Activated CD4-positive, alpha-beta T cell treated with anti-CD3 and anti-CD28 coated beads, Interleukin-2, amount 50 U/mL, for 1 hour (primary cell): Measurements from ENCODE around the gene ESPNL.

ENCODE experiments used
- DNase-seq: peaks from one replicate; pipeline ENCODE4 v3.0.0-alpha.2; 2020

The ESPNL gene

GRCh38 chr2:238077292-238077691 is 22.8 kb upstream of the ESPNL start:
- DNase-seq, result no peak

GRCh38 chr2:238079874-238080327 is 20.2 kb upstream of the ESPNL start:
- no peak for DNase-seq

GRCh38 chr2:238080518-238080917 is 19.6 kb upstream of the ESPNL start:
- no peak for DNase-seq

- DNase-seq, result no peak
These were observed 19.0 kb upstream of the ESPNL start for GRCh38 chr2:238081150-238081549.

- no peak for DNase-seq
These were observed 18.6 kb upstream of the ESPNL start for GRCh38 chr2:238081561-238081960.

- no peak for DNase-seq
These were observed 18.0 kb upstream of the ESPNL start for GRCh38 chr2:238082151-238082550.

- no peak for DNase-seq
These were observed 17.3 kb upstream of the ESPNL start for GRCh38 chr2:238082827-238083226.

GRCh38 chr2:238083919-238084318 is 16.2 kb upstream of the ESPNL start:
- no peak for DNase-seq

- DNase-seq, result no peak
These were observed 15.4 kb upstream of the ESPNL start for GRCh38 chr2:238084761-238085160.

GRCh38 chr2:238085899-238086298 is 14.2 kb upstream of the ESPNL start:
- DNase-seq, result no peak

- DNase-seq, result no peak
These were observed 12.9 kb upstream of the ESPNL start for GRCh38 chr2:238087211-238087610.

GRCh38 chr2:238090887-238091286 is 9.3 kb upstream of the ESPNL start:
- no peak for DNase-seq

GRCh38 chr2:238091436-238092060 is 8.6 kb upstream of the ESPNL start:
- no peak for DNase-seq

GRCh38 chr2:238092486-238093035 is 7.6 kb upstream of the ESPNL start:
- no peak for DNase-seq

- DNase-seq, result no peak
These were observed 6.7 kb upstream of the ESPNL start for GRCh38 chr2:238093181-238094140.

- no peak for DNase-seq
These were observed 5.6 kb upstream of the ESPNL start for GRCh38 chr2:238094438-238095022.

- no peak for DNase-seq
These were observed 5.0 kb upstream of the ESPNL start for GRCh38 chr2:238095143-238095542.

GRCh38 chr2:238096311-238097011 is 3.7 kb upstream of the ESPNL start:
- DNase-seq, result no peak

- no peak for DNase-seq
These were observed 2.7 kb upstream of the ESPNL start for GRCh38 chr2:238097201-238097987.

- no peak for DNase-seq
These were observed 1.9 kb upstream of the ESPNL start for GRCh38 chr2:238097988-238098871.
